RWPE2 (cell line): ENCODE measurements around the gene P2RY8.

Experiments
- ATAC-seq: fragments of 200-7000 bp; cut with Tn5 transposase; 3 replicates; pipeline ENCODE4 v1.9.1; 2021; ENCODE audit warnings: low read depth
- DNase-seq: peaks from one replicate; pipeline ENCODE4 v3.0.0-alpha.2; 2020; ENCODE audit warnings: low spot score
- H3K27ac ChIP-seq: fragments of 450-650 bp; 2 replicates; pipeline ENCODE4 v1.5.1; 2017; ENCODE audit warnings: mild to moderate bottlenecking; ENCODE audit not compliant: poor library complexity, severe bottlenecking
- H3K27me3 ChIP-seq: fragments of 250-450 bp; sonication (Bioruptor Pico); 2 replicates; pipeline ENCODE4 v1.5.1; 2021; ENCODE audit warnings: mild to moderate bottlenecking, moderate library complexity; ENCODE audit not compliant: insufficient read depth, poor library complexity, severe bottlenecking
- H3K36me3 ChIP-seq: fragments of 250-450 bp; sonication (Bioruptor Pico); 2 replicates; pipeline ENCODE4 v1.5.1; 2020; ENCODE audit warnings: low read depth, mild to moderate bottlenecking, moderate library complexity
- H3K4me1 ChIP-seq: fragments of 250-450 bp; sonication (Bioruptor Pico); 2 replicates; pipeline ENCODE4 v1.5.1; 2021; ENCODE audit warnings: mild to moderate bottlenecking, moderate library complexity; ENCODE audit not compliant: insufficient read depth, poor library complexity, severe bottlenecking
- H3K4me3 ChIP-seq: fragments of 250-450 bp; sonication (Bioruptor Pico); 2 replicates; pipeline ENCODE4 v1.5.1; 2021; ENCODE audit warnings: mild to moderate bottlenecking, moderate library complexity; ENCODE audit not compliant: severe bottlenecking
- H3K9me3 ChIP-seq: fragments of 250-450 bp; sonication (Bioruptor Pico); 2 replicates; pipeline ENCODE4 v1.5.1; 2021; ENCODE audit warnings: mild to moderate bottlenecking, moderate library complexity; ENCODE audit not compliant: severe bottlenecking
- CTCF ChIP-seq: fragments of 450-650 bp; IDR thresholded peaks from one replicate; pipeline ENCODE4 v1.5.1; 2017; ENCODE audit warnings: mild to moderate bottlenecking, moderate library complexity; ENCODE audit not compliant: poor library complexity, severe bottlenecking

The P2RY8 gene

GRCh38 chrX:1506916-1507315 is 30.1 kb downstream of the P2RY8 start:
- H3K27me3 ChIP-seq: no peaks in the 10 kb centered on the region
- H3K27ac ChIP-seq: no peak overlapping the region
- no peaks in the 10 kb centered on the region for H3K4me1 ChIP-seq
- TF ChIP-seq CTCF: no peak
- peaks cover 2% of the 10 kb centered on the region for H3K9me3 ChIP-seq
- H3K36me3 ChIP-seq: no peaks in the 10 kb centered on the region
- DNase-seq: no peak
- ATAC-seq: no peak
- H3K4me3 ChIP-seq: no peak overlapping the region

DNA sequence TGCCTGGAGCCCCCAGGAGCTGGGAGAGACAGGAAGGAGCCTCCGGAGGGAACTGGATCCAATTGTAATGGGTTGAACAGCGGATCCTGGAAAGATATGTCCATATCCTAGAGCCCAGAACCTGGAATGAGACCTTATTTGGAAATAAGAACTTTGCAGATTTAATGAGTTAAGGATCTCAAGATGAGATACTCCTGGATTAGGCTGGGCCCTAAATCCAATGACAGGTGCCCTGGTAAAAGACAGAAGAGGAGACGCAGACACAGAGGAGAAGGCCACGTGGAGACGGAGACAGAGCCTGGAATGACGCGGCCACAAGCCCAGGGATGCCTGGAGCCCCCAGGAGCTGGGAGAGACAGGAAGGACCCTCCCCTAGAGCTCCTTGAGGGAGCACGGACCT is 34.1 kb downstream of the P2RY8 start:
- no peaks in the 10 kb centered on the region for H3K4me1 ChIP-seq

DNA sequence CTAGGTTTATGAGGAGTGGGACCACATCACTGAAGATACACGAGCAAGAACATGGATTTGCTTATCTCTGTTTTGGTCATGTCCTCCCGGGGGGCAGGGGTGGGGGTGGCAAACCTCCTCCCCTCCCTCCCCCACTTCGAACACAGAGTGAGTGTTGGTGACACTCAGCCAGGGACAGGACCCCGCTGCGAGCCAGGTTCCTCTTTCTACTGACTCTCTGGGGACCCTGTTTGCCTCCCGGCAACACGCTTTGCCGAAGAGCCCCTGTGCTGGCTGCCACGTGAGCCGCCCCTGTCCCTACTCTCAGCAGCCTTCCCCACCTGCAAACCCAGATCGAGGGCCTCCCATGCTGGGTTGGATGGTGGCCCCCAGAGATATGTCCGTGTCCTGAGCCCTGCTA is 34.7 kb downstream of the P2RY8 start:
- Histone ChIP-seq H3K27me3 (no peaks in the 10 kb centered on the region), H3K4me1 (no peaks in the 10 kb centered on the region), H3K36me3 (no peaks in the 10 kb centered on the region), H3K9me3 (no peaks in the 10 kb centered on the region), H3K4me3 (no peak overlapping the region), H3K27ac (no peak overlapping the region)
- ATAC-seq (no peak), DNase-seq (no peak)
- no peak for TF ChIP-seq CTCF

More for the DNA sequence above, 34.1 kb downstream of the P2RY8 start:
- no peaks in the 10 kb centered on the region for H3K36me3 ChIP-seq
- no peak overlapping the region for H3K4me3 ChIP-seq
- DNase-seq: no peak
- ATAC-seq: no peak
- no peak for TF ChIP-seq CTCF
- H3K27me3 ChIP-seq: no peaks in the 10 kb centered on the region
- H3K27ac ChIP-seq: no peak overlapping the region
- no peaks in the 10 kb centered on the region for H3K9me3 ChIP-seq

DNA sequence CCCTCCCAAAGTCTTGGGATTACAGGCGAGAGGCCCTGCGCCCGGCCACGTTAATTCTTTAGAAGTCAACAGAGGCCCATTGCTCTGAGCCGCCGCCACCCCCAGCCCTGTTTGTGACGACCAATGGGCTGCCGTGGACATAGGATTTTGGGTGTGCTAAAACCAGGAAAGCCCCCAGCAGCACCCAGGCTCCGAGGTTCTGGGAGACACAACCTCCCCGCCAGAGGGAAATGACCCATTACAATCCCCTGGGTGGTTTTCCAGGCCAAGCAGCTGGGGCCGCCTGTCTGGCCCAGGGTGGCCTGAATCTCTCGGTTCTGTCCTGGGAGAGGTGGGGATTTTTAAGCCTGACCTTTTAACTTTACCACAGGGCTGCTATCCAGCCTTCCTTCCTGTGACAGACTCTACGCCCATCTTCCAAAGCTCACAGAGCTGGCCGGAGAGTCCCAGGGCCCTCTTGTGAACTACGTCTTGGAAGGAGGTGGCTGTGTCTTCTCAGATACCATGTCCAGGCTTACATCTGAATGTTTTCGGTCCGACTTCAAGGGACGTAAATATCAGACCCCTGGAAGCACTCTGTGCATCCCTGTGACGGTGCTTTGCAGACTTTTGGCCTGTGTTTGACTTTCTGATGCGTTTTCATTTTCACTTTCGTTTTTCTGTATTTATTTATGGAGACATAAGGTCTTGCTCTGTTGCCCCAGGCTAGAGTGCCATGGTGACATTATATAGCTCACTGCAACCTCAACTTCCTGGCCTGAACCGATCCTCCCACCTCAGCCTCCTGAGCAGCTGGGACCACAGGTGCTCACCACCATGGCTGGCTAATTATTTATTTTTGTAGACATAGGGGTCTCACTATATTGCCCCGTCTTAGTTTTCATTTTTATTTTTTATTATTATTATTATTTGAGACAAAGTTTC is 36.0 kb downstream of the P2RY8 start:
- Histone ChIP-seq H3K4me1 (no peaks in the 10 kb centered on the region), H3K27me3 (no peaks in the 10 kb centered on the region), H3K27ac (no peak overlapping the region), H3K36me3 (no peaks in the 10 kb centered on the region), H3K9me3 (no peaks in the 10 kb centered on the region), H3K4me3 (no peak overlapping the region)
- TF ChIP-seq CTCF: no peak
- ATAC-seq: no peak
- no peak for DNase-seq

DNA sequence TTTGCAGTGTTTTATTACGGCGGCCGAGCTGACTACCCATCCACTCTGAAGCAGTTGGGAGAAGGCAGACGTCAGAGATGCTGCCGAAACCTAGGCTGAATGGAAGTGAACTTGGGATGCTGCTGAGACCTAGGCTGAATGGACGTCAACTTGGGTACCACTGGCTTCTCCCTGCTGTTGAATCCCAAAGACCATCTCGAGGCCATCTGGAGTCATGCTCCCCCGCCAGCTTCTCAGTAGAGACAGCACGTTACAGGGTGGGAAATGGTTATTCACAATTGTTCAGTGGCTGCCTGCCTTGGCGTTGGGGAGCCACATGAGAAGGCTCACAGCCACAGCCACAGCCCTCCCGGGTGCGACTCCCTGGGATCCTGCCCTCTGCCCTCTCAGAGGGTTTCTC is 40.9 kb downstream of the P2RY8 start:
- DNase-seq (no peak), ATAC-seq (no peak)
- Histone ChIP-seq H3K27ac (no peak overlapping the region), H3K27me3 (no peaks in the 10 kb centered on the region), H3K4me1 (no peaks in the 10 kb centered on the region), H3K36me3 (no peaks in the 10 kb centered on the region), H3K9me3 (no peaks in the 10 kb centered on the region), H3K4me3 (no peak overlapping the region)
- no peak for TF ChIP-seq CTCF
